Measurements from ENCODE around the gene KATNIP. TPM values are rescaled to one million over a fixed set of nuclear protein-coding genes. Genes with fewer than 3 reads are reported as not detected.

KATNIP gene
- polyA plus RNA-seq, 2 donors, result 13.8 to 20.2 TPM

Other genes with a start within 250 kb of the KATNIP start
- gene IL4R, start 236.2 kb upstream of the KATNIP start, polyA plus RNA-seq, result 10 to 100 TPM; 51.1 to 60.0 TPM
- under 1 TPM; 0.19 to 0.24 TPM for gene IL21R, start 148.0 kb upstream of the KATNIP start, polyA plus RNA-seq
- gene GTF3C1, start 231 bp upstream of the KATNIP start, polyA plus RNA-seq, result 100 to 1,000 TPM in 1 of 2 donors, 10 to 100 TPM in 1; 85.4 to 109 TPM